H1 (cell line): ENCODE results near the gene BFSP2. TPM values are rescaled to one million over a fixed set of nuclear protein-coding genes. Genes with fewer than 3 reads are reported as not detected.

Experiments
- CTCF ChIA-PET: fragments of 300-600 bp; sonication (Branson Sonifier 250); formaldehyde crosslinking; loops from one replicate; lab custom pipeline; 2021; ENCODE audit not compliant: partially characterized antibody; lab: Charles Lee
- POLR2A ChIA-PET: fragments of 300-600 bp; sonication (Branson Sonifier 250); formaldehyde crosslinking; loops from one replicate; lab custom pipeline; 2021; ENCODE audit warnings: inconsistent platforms; ENCODE audit not compliant: partially characterized antibody; lab: Charles Lee
- DNase-seq, 2 experiments: peaks; one replicate each; pipeline versions ENCODE4 v3.0.0 to v3.0.0-alpha.2; 2010 to 2022; ENCODE audit warnings: low spot score in 2 of 2, low read depth in 1 of 2, mixed read lengths in 1 of 2
- FAIRE-seq: peaks from 2 replicates; lab custom pipeline; 2011; peaks lifted over from hg19 to GRCh38; lab: Jason Lieb, UNC
- H2AFZ ChIP-seq: 2 replicates; pipeline ENCODE4 v1.8.1; 2012; ENCODE audit warnings: low read length, inconsistent platforms
- H2AK5ac ChIP-seq: 2 replicates; pipeline ENCODE4 v1.6.1; 2013; ENCODE audit warnings: low read depth, low read length
- H2BK120ac ChIP-seq: replicated peaks from 2 replicates; pipeline ENCODE3; 2013; ENCODE audit warnings: low read depth, low read length, inconsistent platforms
- H2BK12ac ChIP-seq: 2 replicates; pipeline ENCODE4 v1.6.1; 2013; ENCODE audit warnings: low read depth, low read length
- H2BK15ac ChIP-seq: 2 replicates; pipeline ENCODE4 v1.6.1; 2013; ENCODE audit warnings: low read length
- H2BK20ac ChIP-seq: 2 replicates; pipeline ENCODE4 v1.6.1; 2013; ENCODE audit warnings: low read length
- H2BK5ac ChIP-seq: 2 replicates; pipeline ENCODE4 v1.6.1; 2013; ENCODE audit warnings: low read depth, low read length
- H3K14ac ChIP-seq: 2 replicates; pipeline ENCODE4 v1.6.1; 2013; ENCODE audit warnings: inconsistent platforms; ENCODE audit not compliant: insufficient read length
- H3K18ac ChIP-seq: 2 replicates; pipeline ENCODE4 v1.6.1; 2013; ENCODE audit warnings: low read length; ENCODE audit errors: extremely low read depth
- H3K23ac ChIP-seq: 2 replicates; pipeline ENCODE4 v1.6.1; 2013; ENCODE audit warnings: inconsistent platforms; ENCODE audit not compliant: insufficient read length
- H3K23me2 ChIP-seq: 2 replicates; pipeline ENCODE4 v1.6.1; 2013; ENCODE audit warnings: low read depth, low read length
- H3K27ac ChIP-seq: 2 replicates; pipeline ENCODE4 v1.6.1; 2011; ENCODE audit warnings: low read depth, low read length, inconsistent platforms
- H3K27me3 ChIP-seq, 4 experiments: replicated peaks in 1 of 4; 1 replicate in 1 of 4; 2 replicates in 3 of 4; pipeline versions ENCODE4 v1.6.1 to v1.8.1; 2011 to 2013; ENCODE audit warnings: low read length in 3 of 4, mild to moderate bottlenecking in 3 of 4, inconsistent platforms in 2 of 4, mixed read lengths in 2 of 4, moderate library complexity in 1 of 4; ENCODE audit not compliant: control insufficient read depth in 3 of 4, insufficient read depth in 3 of 4; ENCODE audit errors: extremely low read depth in 1 of 4
- H3K36me3 ChIP-seq, 4 experiments: 2 replicates each; pipeline versions ENCODE4 v1.6.1 to v1.8.1; 2011 to 2013; ENCODE audit warnings: mild to moderate bottlenecking in 4 of 4, low read length in 3 of 4, moderate library complexity in 2 of 4, control low read depth in 1 of 4, inconsistent platforms in 1 of 4; ENCODE audit not compliant: insufficient read depth in 4 of 4, control insufficient read depth in 2 of 4
- H3K4ac ChIP-seq: replicated peaks from 2 replicates; pipeline ENCODE3; 2013; ENCODE audit warnings: low read length, low read depth, mixed read lengths, inconsistent platforms; ENCODE audit not compliant: insufficient read length
- H3K4me1 ChIP-seq, 4 experiments: replicated peaks in 1 of 4; 1 replicate in 1 of 4; 2 replicates in 3 of 4; pipeline versions ENCODE4 v1.6.1 to v1.8.1; 2011 to 2013; ENCODE audit warnings: low read length in 3 of 4, inconsistent platforms in 2 of 4, mixed read lengths in 1 of 4; ENCODE audit not compliant: insufficient read depth in 4 of 4, control insufficient read depth in 3 of 4
- H3K4me2 ChIP-seq, 2 experiments: 2 replicates each; pipeline versions ENCODE4 v1.6.1 to v1.8.1; 2011 to 2013; ENCODE audit warnings: low read depth in 2 of 2, low read length in 2 of 2, control low read depth in 1 of 2, inconsistent platforms in 1 of 2, mild to moderate bottlenecking in 1 of 2; ENCODE audit not compliant: insufficient read depth in 1 of 2
- H3K4me3 ChIP-seq, 4 experiments: fragments of 200-600, 300-600 bp in 1 of 4; sonication (generic), shearing (Covaris generic), sonication (Bioruptor Twin) in 1 of 4; 2 replicates each; pipeline versions ENCODE4 v1.5.1 to v1.8.1; 2011 to 2016; ENCODE audit warnings: low read length in 4 of 4, low read depth in 3 of 4, control low read depth in 2 of 4, inconsistent platforms in 2 of 4, mild to moderate bottlenecking in 2 of 4, mixed read lengths in 1 of 4, moderate library complexity in 1 of 4; ENCODE audit not compliant: insufficient read depth in 2 of 4; ENCODE audit errors: extremely low read depth in 1 of 4
- H3K56ac ChIP-seq: replicated peaks from 2 replicates; pipeline ENCODE3; 2013; ENCODE audit warnings: low read depth, mild to moderate bottlenecking, mixed read lengths, low read length, inconsistent platforms; ENCODE audit not compliant: insufficient read length
- H3K79me1 ChIP-seq: 2 replicates; pipeline ENCODE4 v1.6.1; 2013; ENCODE audit warnings: low read depth, low read length, control low read depth
- H3K79me2 ChIP-seq, 2 experiments: 2 replicates each; pipeline versions ENCODE4 v1.6.1 to v1.8.1; 2012 to 2013; ENCODE audit warnings: low read length in 2 of 2, mild to moderate bottlenecking in 2 of 2, inconsistent platforms in 1 of 2; ENCODE audit not compliant: insufficient read depth in 2 of 2, control insufficient read depth in 1 of 2
- H3K9ac ChIP-seq, 4 experiments: replicated peaks in 1 of 4; 1 replicate in 1 of 4; 2 replicates in 3 of 4; pipeline versions ENCODE4 v1.6.1 to v1.8.1; 2011 to 2013; ENCODE audit warnings: low read depth in 3 of 4, low read length in 3 of 4, control low read depth in 2 of 4, mild to moderate bottlenecking in 2 of 4, moderate library complexity in 2 of 4, inconsistent platforms in 1 of 4; ENCODE audit errors: extremely low read depth in 1 of 4
- H3K9me3 ChIP-seq, 2 experiments: 2 replicates each; pipeline versions ENCODE4 v1.6.1 to v1.8.1; 2012 to 2013; ENCODE audit warnings: mild to moderate bottlenecking in 2 of 2, moderate library complexity in 2 of 2, control low read depth in 1 of 2, inconsistent platforms in 1 of 2, low read depth in 1 of 2, low read length in 1 of 2, mixed read lengths in 1 of 2; ENCODE audit not compliant: insufficient read depth in 2 of 2
- H4K20me1 ChIP-seq, 2 experiments: replicated peaks in 1 of 2; 2 replicates each; pipeline versions ENCODE3 to v1.8.1; 2011 to 2013; ENCODE audit warnings: inconsistent platforms in 2 of 2, low read length in 2 of 2, mild to moderate bottlenecking in 1 of 2; ENCODE audit not compliant: insufficient read depth in 2 of 2, control insufficient read depth in 1 of 2
- H4K5ac ChIP-seq: 2 replicates; pipeline ENCODE4 v1.6.1; 2013; ENCODE audit warnings: low read length, low read depth, mixed read lengths, inconsistent platforms; ENCODE audit not compliant: insufficient read length
- H4K8ac ChIP-seq: 2 replicates; pipeline ENCODE4 v1.8.0; 2013; ENCODE audit warnings: mild to moderate bottlenecking, moderate library complexity, low read length, inconsistent platforms; ENCODE audit not compliant: insufficient read depth; ENCODE audit errors: extremely low read depth
- H4K91ac ChIP-seq: replicated peaks from 2 replicates; pipeline ENCODE3; 2013; ENCODE audit warnings: low read length, mixed read lengths, inconsistent platforms; ENCODE audit not compliant: insufficient read length
- CHD1 ChIP-seq: IDR thresholded peaks from 2 replicates; pipeline ENCODE4 v1.6.1; 2012; ENCODE audit warnings: low read depth, low read length, improper control_type of control experiment
- CTCF ChIP-seq, 3 experiments: IDR thresholded peaks; 1 replicate in 2 of 3; 2 replicates in 1 of 3; pipeline versions ENCODE4 v1.5.1 to v1.6.1; 2011; ENCODE audit warnings: low read length in 3 of 3, mild to moderate bottlenecking in 3 of 3, inconsistent platforms in 2 of 3, low read depth in 1 of 3, moderate library complexity in 1 of 3; ENCODE audit not compliant: insufficient read depth in 1 of 3; ENCODE audit errors: control extremely low read depth in 1 of 3
- JUND ChIP-seq: IDR thresholded peaks from 2 replicates; pipeline ENCODE4 v1.6.1; 2011; ENCODE audit warnings: mild to moderate bottlenecking, improper control_type of control experiment, low read length
- KDM4A ChIP-seq: IDR thresholded peaks from one replicate; pipeline ENCODE4 v1.7.1; 2012; ENCODE audit warnings: low read depth, mild to moderate bottlenecking, moderate library complexity, low read length, inconsistent platforms; ENCODE audit not compliant: severe bottlenecking
- RXRA ChIP-seq: IDR thresholded peaks from 2 replicates; pipeline ENCODE4 v1.6.1; 2011; ENCODE audit warnings: low read depth, mild to moderate bottlenecking, low read length, moderate library complexity; ENCODE audit not compliant: insufficient read depth
- WGBS, 2 experiments: shearing (Covaris generic) in 1 of 2; methylation state at CpG; one replicate each; pipeline versions ENCODE4 v1.1.6 to v1.1.7; 2013 to 2015; ENCODE audit warnings: low lambda C conversion rate in 2 of 2, mixed read lengths in 2 of 2, inconsistent platforms in 1 of 2, low coverage in 1 of 2, missing lambda C conversion rate in 1 of 2; ENCODE audit not compliant: insufficient replicate concordance in 2 of 2, insufficient coverage in 1 of 2, insufficient read length in 1 of 2; ENCODE audit errors: extremely low coverage in 1 of 2, missing lambda C conversion rate in 1 of 2; 5-methylcytosine and 5-hydroxymethylcytosine counted together
- polyA plus RNA-seq, 7 experiments: library from polyadenylated mRNA; depleted of rRNA in 3 of 7; stranded (reverse) in 5 of 7; unstranded in 2 of 7; fragments of >200 nt in 5 of 7; fragments of 200-250 nt in 2 of 7; gene quantifications; 1 replicate in 5 of 7; 2 replicates in 1 of 7; 4 replicates in 1 of 7; pipeline versions ENCODE4 v1.2.1 to v1.2.3, GENCODE V29; 2011 to 2013; ENCODE audit warnings: missing spikeins in 2 of 7, mixed read lengths in 2 of 7
- total RNA-seq: library from RNA; stranded (reverse); fragmentation: NEBNext Ultra II Directional; extraction: Animal tissue kit (Norgen Biotek cat#: 25700); gene quantifications from 2 replicates; pipeline ENCODE4 v1.2.1, GENCODE V29; 2021

BFSP2 gene
- total and polyA plus RNA-seq, 2 of the 8 experiments (the other 6 are each of a cell fraction or from before 2014, with no cell fraction given), result not detected

- H2BK120ac ChIP-seq, result no peak overlapping the region
- no peak overlapping the region for H2BK12ac ChIP-seq
- no peaks in the 10 kb centered on the region for H4K20me1 ChIP-seq
- no peak overlapping the region for H3K27ac ChIP-seq
- H3K14ac ChIP-seq, result no peak overlapping the region
- no peak for TF ChIP-seq RXRA
- TF ChIP-seq CHD1, result no peak
- TF ChIP-seq JUND, result no peak
- no peak for TF ChIP-seq KDM4A
- TF ChIP-seq CTCF (IDR thresholded peaks at IDR 0.05; ENCODE audit: control extremely low read depth in 1 of 3, insufficient read depth in 1 of 3, low read depth in 1 of 3, low read length in 3 of 3), result no peak
- TF ChIP-seq, all 59 proteins: peak for 0
- ChIA-PET CTCF (interaction anchor here (0.9 to 1.9 kb wide), 2 partner anchors 11 to 56 kb away, joined by 3 to 8 read pairs; no protein-coding TSS in a partner anchor), POLR2A (no interaction called here)
- no peak overlapping the region for H3K9ac ChIP-seq
- no peak overlapping the region for H3K18ac ChIP-seq
- no peaks in the 10 kb centered on the region for H3K79me2 ChIP-seq
- no peak overlapping the region for H2BK20ac ChIP-seq
- no peak overlapping the region for H4K8ac ChIP-seq
- peak overlapping the region; percentile 10; the same call in 1 of the 2 replicates for H2AFZ ChIP-seq
- DNase-seq (no peak), FAIRE-seq (no peak)
- H3K23me2 ChIP-seq, result no peaks in the 10 kb centered on the region
- no peaks in the 10 kb centered on the region for H3K9me3 ChIP-seq
- no peak overlapping the region for H3K4ac ChIP-seq
- H3K4me2 ChIP-seq, result no peak overlapping the region
- H3K23ac ChIP-seq, result no peak overlapping the region
- 73% methylated on average over 1 of the region's 1 CpG; no CpG with 5 or more reads in 1 of the 2 experiments for WGBS, 2 experiments
- peaks cover 0 to 9% (median 4%) of the 10 kb centered on the region in 4 experiments; a peak in 3 of 7 replicates for H3K4me1 ChIP-seq
- H3K4me3 ChIP-seq, result no peak overlapping the region
- no peaks in the 10 kb centered on the region for H3K36me3 ChIP-seq
- no peak overlapping the region for H2BK5ac ChIP-seq
- H3K27me3 ChIP-seq, result no peaks in the 10 kb centered on the region
- no peak overlapping the region for H4K91ac ChIP-seq
- no peak overlapping the region for H2AK5ac ChIP-seq
- H3K56ac ChIP-seq, result no peak overlapping the region
- H4K5ac ChIP-seq, result no peak overlapping the region
- no peaks in the 10 kb centered on the region for H3K79me1 ChIP-seq
- H2BK15ac ChIP-seq, result no peak overlapping the region
These were observed 78.8 kb downstream of the BFSP2 start for GRCh38 chr3:133478624-133479023.
